ENCODE data around the gene TEX22. TPM values are rescaled to one million over a fixed set of nuclear protein-coding genes. Genes with fewer than 3 reads are reported as not detected.

Gene TEX22
- total and polyA plus RNA-seq, 7 donors, result 0.50 TPM; not detected in 6

DNA sequence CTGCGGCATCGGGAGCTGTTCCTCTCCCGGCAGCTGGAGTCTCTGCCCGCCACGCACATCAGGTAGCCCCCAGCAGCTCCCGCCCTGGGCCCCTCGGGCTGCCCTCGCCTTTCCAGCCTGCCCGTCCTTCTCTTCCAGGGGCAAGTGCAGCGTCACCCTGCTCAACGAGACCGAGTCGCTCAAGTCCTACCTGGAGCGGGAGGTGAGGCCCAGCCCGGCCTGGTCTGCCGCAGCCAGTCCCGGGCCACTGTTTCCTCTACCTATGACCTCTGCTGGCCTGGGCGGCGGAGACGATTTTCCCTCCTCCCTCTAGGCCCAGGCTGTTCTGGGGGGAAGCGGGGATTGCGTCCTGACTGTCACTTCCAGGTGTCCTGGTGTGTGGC is 51.8 kb downstream of the TEX22 start:
- no peak overlapping the region for H3K27ac ChIP-seq
- H3K27me3 ChIP-seq, result no peaks in the 10 kb centered on the region
- peaks cover 0 to 16% (median 12%) of the 10 kb centered on the region in 4 donors for H3K4me1 ChIP-seq
- 86 to 95% methylated on average over 22 of the region's 22 CpGs for WGBS, 2 donors
- no peaks in the 10 kb centered on the region for H3K9me3 ChIP-seq
- H3K36me3 ChIP-seq, result peaks cover 16 to 54% (median 28%) of the 10 kb centered on the region in 4 donors
- TF ChIP-seq, protein P1, sequence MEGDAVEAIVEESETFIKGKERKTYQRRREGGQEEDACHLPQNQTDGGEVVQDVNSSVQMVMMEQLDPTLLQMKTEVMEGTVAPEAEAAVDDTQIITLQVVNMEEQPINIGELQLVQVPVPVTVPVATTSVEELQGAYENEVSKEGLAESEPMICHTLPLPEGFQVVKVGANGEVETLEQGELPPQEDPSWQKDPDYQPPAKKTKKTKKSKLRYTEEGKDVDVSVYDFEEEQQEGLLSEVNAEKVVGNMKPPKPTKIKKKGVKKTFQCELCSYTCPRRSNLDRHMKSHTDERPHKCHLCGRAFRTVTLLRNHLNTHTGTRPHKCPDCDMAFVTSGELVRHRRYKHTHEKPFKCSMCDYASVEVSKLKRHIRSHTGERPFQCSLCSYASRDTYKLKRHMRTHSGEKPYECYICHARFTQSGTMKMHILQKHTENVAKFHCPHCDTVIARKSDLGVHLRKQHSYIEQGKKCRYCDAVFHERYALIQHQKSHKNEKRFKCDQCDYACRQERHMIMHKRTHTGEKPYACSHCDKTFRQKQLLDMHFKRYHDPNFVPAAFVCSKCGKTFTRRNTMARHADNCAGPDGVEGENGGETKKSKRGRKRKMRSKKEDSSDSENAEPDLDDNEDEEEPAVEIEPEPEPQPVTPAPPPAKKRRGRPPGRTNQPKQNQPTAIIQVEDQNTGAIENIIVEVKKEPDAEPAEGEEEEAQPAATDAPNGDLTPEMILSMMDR (IDR thresholded peaks at IDR 0.05), result no peak
- TF ChIP-seq POLR2A (IDR thresholded peaks at IDR 0.05), result no peak
- TF ChIP-seq EP300 (IDR thresholded peaks at IDR 0.05), result no peak
- no peak for TF ChIP-seq POLR2AphosphoS5 (IDR thresholded peaks at IDR 0.05)
- no peak for DNase-seq
- no peak overlapping the region for H3K4me3 ChIP-seq
- intact Hi-C loops (cut with DNase I), result no loop called here

GRCh38 chr14:105450864-105451720 is 52.8 kb downstream of the TEX22 start:
- no peak for DNase-seq
- WGBS, 2 donors, result 91 to 95% methylated on average over 29 of the region's 29 CpGs
- TF ChIP-seq EP300 (IDR thresholded peaks at IDR 0.05) (no peak), POLR2A (IDR thresholded peaks at IDR 0.05) (no peak), POLR2AphosphoS5 (IDR thresholded peaks at IDR 0.05) (no peak)
- TF ChIP-seq, protein P1 (IDR thresholded peaks at IDR 0.05), result no peak
- no peak overlapping the region for H3K27ac ChIP-seq
- H3K4me3 ChIP-seq, result no peak overlapping the region
- H3K36me3 ChIP-seq, result peaks cover 24 to 64% (median 37%) of the 10 kb centered on the region in 4 donors
- intact Hi-C loops (cut with DNase I), result no loop called here
- H3K27me3 ChIP-seq, result no peaks in the 10 kb centered on the region
- H3K9me3 ChIP-seq, result no peaks in the 10 kb centered on the region
- peaks cover 0 to 16% (median 12%) of the 10 kb centered on the region in 4 donors for H3K4me1 ChIP-seq

DNA sequence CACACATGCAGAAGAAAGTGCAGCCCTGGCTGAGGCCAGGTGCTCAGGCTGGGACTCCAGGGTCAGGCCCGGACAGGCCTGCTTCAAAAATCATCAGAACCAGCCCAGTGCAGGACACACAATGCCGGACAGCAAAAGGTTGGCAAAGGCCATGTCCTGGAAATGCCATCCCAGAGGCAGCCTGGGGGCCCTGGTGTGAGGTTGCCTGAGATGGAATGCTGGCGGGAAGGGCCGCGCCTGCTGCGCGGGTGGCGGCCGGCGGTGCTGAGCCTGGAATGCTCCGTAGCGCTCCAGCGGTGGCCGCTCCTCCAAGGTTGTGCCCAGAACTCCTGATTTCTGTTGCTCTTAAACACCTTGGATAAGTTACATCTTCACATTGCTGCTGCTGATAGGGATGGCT is 54.6 kb downstream of the TEX22 start:
- Histone ChIP-seq H3K9me3 (no peaks in the 10 kb centered on the region), H3K27ac (no peak overlapping the region), H3K4me3 (no peak overlapping the region), H3K27me3 (no peaks in the 10 kb centered on the region), H3K4me1 (peaks cover 0 to 13% (median 12%) of the 10 kb centered on the region in 4 donors), H3K36me3 (peaks cover 28 to 79% (median 45%) of the 10 kb centered on the region in 4 donors)
- WGBS, 2 donors, result 89 to 90% methylated on average over 14 of the region's 14 CpGs
- intact Hi-C loops (cut with DNase I), result no loop called here
- DNase-seq, result no peak
- no peak for TF ChIP-seq EP300 (IDR thresholded peaks at IDR 0.05)
- no peak for TF ChIP-seq POLR2A (IDR thresholded peaks at IDR 0.05)
- TF ChIP-seq, protein P1 (IDR thresholded peaks at IDR 0.05), result no peak
- no peak for TF ChIP-seq POLR2AphosphoS5 (IDR thresholded peaks at IDR 0.05)

GRCh38 chr14:105453847-105454246 is 55.5 kb downstream of the TEX22 start:
- Histone ChIP-seq H3K4me1 (peaks cover 0 to 5% (median 4%) of the 10 kb centered on the region in 4 donors), H3K27ac (no peak overlapping the region), H3K27me3 (no peaks in the 10 kb centered on the region), H3K4me3 (no peak overlapping the region), H3K9me3 (no peaks in the 10 kb centered on the region), H3K36me3 (peaks cover 28 to 79% (median 48%) of the 10 kb centered on the region in 4 donors)
- TF ChIP-seq, protein P1 (IDR thresholded peaks at IDR 0.05), result no peak
- no peak for TF ChIP-seq EP300 (IDR thresholded peaks at IDR 0.05)
- TF ChIP-seq POLR2A (IDR thresholded peaks at IDR 0.05), result no peak
- TF ChIP-seq POLR2AphosphoS5 (IDR thresholded peaks at IDR 0.05), result no peak
- intact Hi-C loops (cut with DNase I), result no loop called here
- 92% methylated on average over 14 of the region's 14 CpGs for WGBS, 2 donors
- DNase-seq, result no peak

All from sigmoid colon (tissue), 7 donors.